Umbilical cord (tissue), 2 donors: ENCODE results near the gene DYNC2H1. TPM values are rescaled to one million over a fixed set of nuclear protein-coding genes. Genes with fewer than 3 reads are reported as not detected.

Experiments
- DNase-seq: peaks from one replicate; pipeline ENCODE4 v3.0.0-alpha.2; 2015; ENCODE audit warnings: low spot score
- total RNA-seq: library from RNA; depleted of rRNA; stranded (reverse); fragments of >200 nt; gene quantifications from one replicate; pipeline ENCODE4 v1.2.3, GENCODE V29; 2014; ENCODE audit warnings: low replicate concordance; ENCODE audit not compliant: insufficient read depth

Gene DYNC2H1
- total RNA-seq, 1 donor from 2014 or later = 53.4 TPM

DNA sequence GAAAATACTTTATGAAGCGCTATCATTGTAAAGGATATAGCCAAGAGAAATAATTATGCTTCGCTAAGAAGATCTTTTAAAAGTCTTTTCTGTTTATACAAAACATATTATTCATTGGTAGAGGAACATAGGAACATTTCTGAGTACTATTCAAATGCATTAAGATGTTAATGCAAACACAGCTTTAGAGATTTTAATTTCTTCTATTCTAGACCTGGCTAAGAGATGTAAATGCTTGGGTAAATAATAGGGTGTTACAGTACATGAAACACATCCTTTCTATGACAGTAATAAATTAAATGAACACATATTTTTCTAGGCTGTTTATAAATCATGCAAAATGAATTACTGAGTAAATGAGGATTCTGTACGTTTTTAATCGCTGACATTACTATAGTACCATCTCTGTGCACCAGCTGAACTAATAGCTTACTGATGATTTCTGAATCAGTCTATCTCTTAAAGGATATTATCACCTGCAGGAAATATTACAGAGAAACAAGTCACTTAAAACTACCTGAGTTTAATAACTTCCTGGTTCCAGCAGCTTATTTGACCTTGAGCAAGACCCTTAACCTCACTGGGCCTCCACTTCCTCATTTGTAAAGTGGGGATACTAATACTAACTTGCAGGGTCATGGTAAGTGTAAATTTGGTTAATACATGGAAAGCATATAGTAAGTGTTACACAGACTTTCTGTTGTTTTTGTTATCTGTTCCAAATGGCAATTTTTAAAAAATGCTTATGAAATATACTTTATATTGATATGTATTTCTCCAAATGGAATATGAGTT lies 344.9 kb downstream of the DYNC2H1 start:
- no peak for DNase-seq

DNA sequence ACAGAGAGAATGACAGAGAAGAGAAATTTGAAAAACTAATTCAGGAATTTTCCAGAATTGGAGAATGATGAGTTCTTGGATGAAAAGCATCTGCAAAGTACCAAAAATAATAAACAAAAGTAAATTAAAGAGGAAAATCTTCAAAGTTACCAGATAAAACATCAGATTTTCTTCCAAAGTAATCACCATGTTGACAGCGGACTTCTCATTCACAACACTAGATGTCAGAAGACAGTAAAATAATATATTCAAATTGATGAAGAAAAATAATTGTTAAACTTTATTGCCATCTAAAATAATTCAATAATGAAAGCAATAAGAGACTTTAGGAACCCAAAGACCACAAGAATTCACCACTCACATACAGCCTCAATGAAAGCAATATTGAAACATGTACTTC lies 355.2 kb downstream of the DYNC2H1 start:
- no peak for DNase-seq

DNA sequence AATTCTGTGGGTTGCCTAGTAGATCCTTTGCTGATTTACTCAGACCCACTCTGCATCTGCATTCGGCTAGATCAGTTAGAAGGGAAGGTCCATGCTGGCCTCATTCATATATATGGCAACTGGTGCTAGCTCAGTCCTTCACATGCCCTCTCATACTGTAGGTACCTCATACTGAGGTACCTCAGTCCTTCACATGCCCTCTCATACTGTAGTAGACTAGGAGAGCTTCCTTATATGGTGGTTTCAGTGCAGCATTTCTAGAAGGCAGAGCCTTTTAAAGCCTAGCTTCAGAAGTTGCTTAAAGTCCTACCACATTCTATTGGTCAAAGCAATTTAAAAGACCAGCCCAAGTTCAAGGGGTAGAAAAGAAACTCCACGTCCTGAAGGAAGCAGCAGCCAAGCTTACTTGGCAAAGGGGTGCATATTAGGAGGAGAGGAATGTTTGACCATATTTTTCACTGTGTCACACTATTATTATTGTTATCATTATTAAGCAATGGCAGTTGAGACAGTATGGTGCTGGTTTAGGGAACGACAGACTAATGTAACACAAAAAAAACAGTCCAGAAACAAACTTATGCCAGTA lies 356.4 kb downstream of the DYNC2H1 start:
- no peak for DNase-seq

DNA sequence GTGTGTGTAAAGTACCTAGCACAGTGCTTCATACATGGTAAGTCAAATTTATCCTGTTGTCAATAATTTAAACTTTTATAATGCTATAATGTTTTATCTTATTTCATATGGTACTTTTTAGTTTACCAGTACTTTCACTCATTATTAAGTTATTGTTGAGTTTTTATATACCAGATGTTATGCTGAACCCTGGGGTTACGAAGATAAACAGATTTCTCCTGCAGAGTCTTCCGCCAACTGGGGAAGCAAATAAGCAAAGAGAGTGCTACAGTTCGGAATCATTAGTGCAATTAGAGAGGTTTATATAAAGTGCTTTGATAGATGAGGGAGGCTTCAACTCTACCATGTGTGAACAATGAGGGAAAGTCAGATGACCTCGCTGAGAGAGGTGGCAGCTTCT lies 362.3 kb downstream of the DYNC2H1 start:
- no peak for DNase-seq

DNA sequence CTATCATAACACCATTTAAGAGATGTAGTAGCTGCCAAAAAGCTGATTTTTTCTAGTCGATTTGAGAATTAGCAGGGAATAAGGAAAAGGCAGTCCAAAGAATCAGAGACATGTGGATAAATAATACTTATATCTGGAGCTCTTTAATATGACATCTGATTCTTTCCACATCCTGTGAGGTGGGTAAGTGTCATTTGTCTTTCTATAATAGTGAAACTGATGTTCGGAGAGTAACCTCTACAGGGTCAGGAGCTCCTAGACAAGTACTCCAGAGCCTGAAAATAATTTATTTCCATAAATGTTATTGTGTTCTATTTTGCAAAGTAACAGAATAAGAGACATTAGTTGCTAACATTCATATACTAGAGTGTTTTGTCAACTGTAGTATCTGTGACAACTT lies 367.6 kb downstream of the DYNC2H1 start:
- no peak for DNase-seq

DNA sequence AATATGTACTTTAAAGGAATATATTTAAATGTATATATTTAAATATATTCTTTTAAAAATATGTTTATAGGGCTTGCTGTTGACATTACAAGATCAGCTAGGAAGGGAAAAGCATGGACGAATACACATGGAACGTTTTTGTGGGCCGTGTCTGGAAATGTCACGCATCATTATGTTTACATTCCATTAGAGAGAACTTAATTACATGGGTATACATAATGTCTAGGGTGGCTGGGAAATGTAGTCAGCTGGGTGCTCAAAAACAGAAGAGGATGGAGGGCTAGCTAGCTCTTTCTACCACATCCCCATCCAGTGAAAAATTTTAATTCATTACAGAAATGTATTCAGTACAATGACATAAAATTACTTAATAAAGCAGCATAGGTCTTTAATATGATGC lies 371.2 kb downstream of the DYNC2H1 start:
- DNase-seq = no peak

DNA sequence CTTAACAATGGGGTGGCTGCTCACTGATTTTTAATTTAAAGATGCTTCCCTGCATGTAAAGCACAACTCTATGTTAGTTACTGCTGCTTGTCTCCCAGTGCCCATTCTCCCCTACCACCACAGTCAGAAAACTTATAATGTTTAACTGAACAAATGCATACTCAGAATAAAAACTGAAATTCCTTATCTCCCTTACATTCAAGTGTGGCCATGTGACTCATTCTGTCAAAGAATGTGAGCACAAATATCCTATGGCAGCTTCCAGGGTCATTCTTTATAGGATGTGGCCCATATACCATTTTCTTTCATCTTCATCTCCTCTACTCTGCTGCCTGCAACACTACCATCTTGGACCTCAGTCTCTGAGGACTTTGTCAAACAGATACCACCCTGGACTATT lies 374.8 kb downstream of the DYNC2H1 start:
- no peak for DNase-seq

DNA sequence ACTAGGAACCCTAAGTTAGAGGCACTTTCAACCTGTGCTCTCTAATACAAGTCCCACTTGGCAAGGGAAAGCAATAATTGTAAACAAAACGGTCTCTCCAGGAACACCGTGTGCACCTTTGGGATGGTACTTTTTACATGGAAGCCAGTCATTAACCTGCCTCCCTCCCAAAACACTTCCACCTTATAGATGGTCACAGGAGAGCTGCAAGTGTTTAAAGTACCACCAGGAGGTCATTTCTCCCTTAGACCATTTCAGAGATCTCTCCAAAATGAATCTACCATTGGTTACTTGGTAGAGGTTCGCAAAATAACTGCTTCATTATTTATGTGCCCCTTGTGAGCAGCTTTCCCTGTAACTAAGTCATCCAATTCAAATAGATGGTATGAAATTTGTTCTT lies 375.3 kb downstream of the DYNC2H1 start:
- DNase-seq = no peak

DNA sequence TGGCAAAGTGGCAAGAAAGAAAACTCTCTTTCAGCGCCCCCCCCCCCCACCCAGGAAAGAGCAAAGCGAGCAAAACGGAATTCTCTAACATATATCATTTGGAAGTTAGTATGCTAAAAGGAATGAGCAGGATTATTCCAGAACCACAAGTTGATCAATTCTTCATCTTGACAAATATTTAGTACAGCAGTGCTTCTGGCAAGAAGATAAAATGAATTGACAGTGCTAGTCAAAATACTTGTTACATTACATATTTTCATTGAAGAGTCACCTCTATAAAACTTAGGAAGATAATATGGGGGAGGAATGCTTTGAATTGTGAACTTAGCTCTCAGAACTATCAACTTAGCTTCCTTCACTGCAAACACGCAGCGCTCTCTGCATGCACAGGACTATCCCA lies 377.4 kb downstream of the DYNC2H1 start:
- no peak for DNase-seq

DNA sequence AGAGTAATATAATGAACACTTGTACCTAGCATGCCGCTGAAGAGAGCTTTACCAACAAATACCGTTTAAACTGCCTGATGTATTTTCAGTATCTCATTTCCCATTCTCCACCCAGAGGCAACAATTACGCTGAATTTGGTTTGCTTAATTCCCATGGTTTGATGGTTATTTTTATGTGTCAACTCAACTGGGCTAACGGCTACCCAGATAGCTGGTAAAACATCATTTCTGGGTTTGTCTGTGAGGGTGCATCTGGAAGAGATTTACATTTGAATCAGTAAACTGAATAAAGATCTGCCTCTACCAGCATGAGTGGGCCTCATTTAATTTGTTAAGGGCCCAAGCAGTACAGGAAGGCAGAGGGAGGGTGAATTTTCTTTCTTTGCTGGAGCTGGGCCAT lies 377.9 kb downstream of the DYNC2H1 start:
- DNase-seq = no peak

DNA sequence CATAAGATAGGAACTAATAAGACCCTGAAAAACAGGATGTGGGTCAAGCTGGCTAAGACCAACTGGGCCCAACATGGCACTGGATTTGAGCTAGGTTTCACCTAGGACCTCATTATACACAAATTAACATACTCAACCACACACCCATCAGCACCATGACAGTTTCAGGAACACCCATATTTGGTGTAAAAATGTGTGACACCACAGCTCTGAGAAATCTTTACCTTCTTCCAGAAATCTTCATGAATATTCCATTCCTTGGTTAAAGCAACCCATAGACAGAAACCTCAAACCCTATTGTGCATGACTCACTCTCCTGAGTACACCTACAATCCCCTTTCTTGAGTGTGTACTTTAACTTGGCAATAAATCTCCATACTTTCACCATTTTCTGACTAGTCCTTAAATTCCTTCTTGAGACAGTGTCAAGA lies 378.8 kb downstream of the DYNC2H1 start:
- no peak for DNase-seq

DNA sequence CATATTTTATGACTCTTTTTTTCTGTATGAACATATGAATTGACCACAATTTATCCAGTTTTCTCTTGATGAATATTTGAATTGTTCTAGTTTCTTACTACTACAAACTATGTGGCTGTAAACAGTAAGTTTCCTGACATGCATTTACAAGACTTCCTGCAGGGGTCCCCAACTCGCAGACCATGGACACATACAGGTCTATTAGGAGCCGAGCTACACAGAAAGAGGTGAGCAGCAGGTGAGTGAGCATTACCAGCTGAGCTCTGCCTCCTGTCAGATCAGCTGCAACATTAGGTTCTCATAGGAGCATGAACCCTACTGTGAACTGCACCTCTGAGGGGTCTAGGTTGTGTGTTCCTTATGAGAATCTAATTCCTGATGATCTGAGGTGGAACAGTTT lies 379.4 kb downstream of the DYNC2H1 start:
- no peak for DNase-seq

DNA sequence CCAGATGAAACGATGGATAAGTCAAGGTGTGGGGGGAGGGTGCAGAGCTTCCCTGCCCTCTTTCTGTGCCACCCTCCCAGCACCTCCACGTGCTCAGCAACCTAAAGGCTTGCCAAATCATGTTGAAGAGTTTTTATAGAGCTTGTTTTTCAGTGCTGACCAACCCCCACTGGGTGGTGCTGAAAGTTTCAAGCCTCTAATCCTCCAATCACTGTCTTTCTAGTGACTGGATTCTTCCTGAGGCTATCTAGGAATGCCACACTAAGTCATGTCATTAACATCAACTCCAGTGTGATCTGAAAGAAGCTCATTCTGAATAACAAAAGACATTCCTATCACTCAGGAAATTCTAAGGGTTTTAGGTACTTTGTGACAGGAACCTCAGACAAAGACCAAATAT lies 382.6 kb downstream of the DYNC2H1 start:
- no peak for DNase-seq

DNA sequence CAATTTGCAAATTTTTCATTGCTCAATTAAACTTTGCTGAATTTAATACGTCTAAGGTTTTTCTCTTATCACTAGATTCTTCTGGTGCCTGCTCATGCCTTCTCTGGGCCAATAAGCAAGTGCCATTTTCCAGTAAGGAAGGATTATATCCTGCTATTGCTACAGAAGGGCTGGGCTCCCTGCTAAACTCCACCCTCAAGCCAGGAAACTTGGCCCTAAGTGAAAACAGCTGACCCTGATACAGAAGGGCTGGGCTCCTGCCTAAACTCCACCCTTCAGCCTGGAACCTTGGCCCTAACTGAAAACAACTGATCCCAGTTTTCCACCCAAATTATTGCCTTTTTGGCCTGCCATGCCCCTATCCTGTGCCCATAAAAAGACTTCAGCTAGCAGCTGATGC lies 385.3 kb downstream of the DYNC2H1 start:
- DNase-seq = no peak

DNA sequence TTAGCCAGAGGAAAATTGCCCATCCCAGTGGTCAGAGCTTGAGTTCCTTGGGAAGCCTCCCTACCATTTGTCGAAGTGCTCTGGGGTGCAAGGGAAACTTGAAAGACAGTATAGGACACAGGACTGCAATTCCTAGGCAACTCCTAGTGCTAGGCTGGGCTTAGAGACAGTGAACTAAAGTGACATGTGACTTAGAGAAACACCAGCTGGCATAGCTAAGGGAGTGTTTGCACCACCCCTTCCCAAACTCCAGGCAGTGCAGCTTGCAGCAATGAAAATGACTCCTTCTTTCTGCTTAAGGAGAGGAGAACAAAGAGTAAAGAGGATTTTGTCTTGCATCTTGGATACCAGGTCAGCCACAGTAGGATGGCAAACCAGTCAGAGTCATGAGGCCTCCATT lies 388.0 kb downstream of the DYNC2H1 start:
- no peak for DNase-seq

DNA sequence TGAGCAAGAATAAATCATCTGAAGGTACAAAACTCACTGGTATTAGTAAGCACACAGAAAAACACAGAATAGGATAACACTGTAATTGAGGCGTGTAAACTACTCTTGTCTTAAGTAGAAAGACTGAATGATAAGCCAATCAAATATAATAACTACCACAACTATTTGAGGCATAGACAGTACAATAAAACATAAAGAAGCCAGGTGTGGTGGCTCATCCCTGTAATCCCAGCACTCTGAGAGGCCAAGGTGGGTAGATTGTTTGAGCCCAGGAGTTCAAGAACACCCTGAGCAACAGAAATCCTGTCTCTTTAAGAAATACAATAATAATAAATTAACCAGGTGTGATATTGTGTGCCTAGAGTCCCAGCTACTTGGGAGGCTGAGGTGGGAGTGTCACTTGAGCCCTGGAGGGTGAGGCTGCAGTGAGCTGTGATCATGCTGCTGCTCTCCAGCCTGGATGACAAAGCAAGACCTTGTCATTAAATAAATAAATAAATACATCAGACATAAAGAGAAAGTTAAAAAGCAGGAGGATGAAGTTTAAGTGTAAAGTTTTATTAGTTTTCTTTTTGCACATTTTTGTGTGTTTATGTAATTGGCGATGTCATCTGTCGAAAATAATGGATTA lies 390.6 kb downstream of the DYNC2H1 start:
- no peak for DNase-seq

DNA sequence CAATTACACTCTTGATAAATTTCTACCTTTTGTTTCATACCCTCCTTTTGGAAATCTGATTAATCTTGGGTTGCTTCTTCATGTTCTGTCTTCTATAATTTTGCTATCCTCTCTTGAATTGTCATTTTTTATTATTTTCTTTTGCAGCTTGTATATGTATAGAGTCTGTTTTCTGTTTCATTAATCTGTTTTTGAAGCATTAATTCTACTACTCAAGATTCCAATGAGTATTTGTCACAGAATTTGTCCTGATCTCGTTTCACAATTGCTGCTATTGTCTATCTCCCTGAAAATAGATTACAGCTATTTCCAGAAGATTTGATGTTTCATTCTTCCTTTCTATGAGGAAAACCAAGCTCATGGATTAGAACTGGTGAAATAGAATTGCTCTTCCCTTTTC lies 406.1 kb downstream of the DYNC2H1 start:
- DNase-seq = no peak

DNA sequence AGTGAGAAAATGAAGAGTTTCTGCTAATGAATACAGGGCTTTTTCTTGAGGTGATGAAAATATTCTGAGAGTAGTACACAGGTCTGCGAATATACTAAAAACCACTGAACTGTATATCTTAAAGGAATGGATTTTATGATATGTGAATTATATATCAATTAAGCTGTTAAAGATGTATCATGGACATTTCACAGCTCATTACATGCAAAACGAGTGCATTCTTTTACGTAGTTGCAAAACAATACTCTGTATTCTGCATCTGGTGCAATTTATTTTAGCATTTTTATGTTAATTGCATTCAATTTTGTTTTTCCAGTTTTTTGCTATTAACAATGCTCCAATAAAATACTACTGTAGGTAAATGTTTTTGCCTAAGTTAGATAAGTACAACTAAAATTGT lies 411.6 kb downstream of the DYNC2H1 start:
- no peak for DNase-seq

DNA sequence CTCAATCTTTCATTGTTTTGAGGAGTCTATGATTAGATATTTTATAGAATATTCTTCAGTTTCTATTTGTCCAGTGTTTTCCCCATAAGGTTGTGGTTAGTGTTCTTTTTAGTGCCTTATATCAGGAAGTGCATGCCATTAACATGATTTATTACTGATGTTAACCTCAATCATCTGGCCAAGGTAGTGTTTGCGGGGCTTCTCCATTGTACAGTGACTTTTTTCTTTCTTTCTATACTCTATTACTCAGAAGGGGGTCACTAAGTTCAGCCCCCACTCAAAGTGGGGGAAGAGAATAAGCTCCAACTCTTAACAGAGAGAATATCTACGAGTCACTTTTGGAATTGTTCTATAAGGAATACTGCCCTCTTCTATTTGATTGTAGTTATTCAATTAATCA lies 415.8 kb downstream of the DYNC2H1 start:
- DNase-seq = no peak

DNA sequence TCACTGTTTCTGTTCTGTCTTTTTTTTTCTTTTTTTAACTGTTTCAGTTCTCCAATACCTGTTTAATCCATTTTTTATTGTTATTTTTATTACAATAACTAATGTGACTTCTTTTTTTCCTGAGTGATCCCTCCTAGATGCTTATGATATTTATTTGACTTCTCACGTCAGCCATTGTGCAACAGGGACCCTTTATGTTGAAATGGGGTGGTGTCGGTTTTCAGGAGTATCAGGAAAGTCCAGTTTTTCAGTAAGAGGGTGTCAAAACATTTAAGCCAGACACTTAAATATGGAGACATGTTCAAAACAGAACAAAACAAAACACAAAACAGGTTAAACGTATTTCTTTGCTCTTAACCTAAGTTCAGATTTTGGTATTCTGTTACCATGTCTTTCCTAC lies 418.8 kb downstream of the DYNC2H1 start:
- no peak for DNase-seq

DNA sequence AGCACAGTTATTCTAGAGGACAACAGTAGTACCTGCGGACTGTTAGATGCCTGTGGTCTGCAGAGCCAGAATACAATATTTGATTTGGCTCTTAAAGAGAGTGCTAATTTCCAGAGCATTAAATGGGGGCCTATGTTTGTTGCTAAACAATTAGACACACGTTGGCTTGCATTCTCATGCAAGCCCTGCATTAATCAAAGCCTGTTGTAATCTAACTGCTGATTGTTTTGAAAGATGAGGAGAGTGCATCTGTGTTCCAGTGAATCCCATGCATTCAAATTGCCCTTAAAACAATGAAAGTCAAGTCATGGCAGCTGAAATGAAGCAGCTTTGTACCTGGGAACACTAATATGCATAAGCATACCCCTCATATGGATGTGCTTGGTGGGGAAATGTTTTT lies 419.4 kb downstream of the DYNC2H1 start:
- DNase-seq = no peak

DNA sequence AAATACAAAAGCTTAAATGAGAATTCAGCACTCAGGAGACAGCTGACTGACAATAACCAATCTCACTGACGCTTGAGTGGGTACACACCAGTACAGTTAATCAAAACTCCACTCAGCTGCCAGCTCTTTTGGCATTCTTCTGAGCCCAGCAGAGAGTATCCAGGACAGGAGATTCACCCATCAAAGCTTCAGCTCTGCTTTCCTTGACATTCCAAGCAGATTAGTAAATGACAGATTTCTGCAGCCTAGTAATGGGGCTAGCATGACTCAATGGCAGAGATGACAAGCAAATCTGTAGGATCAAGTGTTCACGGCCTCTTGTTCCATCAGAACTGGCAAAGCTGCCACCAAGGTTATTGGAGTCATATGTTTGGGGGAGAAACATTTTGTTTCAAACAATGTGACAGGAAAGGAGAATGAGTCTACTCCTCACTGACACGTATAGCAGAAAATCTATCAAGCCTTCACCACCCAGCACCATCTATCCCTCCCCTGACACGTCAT lies 420.0 kb downstream of the DYNC2H1 start:
- DNase-seq = peak; percentile 51
